ENCODE measurements around the gene DPEP2NB.

DNA sequence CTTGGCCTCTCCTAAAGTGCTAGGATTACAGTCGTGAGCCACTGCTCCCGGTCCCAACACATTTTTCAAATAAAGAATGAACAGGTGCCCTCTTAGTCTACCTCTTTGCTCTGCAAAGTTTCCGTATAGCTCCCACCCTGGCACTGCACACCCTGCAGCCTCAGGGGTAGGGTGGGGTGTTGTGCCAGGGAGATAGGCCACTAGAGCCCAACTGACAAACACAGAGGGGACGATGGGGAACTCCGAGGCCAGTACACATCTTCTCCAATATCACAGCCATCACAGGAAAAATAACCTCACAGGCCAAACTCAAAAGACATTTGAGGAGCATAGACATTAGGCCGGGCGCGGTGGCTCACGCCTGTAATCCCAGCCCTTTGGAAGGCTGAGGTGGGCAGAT lies 44.6 kb downstream of the DPEP2NB start:
- TF ChIP-seq CTCF (IDR thresholded peaks at IDR 0.05; ENCODE audit: low read depth, low read length, missing input control), result no peak
- no peak for TF ChIP-seq YY1 (IDR thresholded peaks at IDR 0.05)
- TF ChIP-seq, protein P1, sequence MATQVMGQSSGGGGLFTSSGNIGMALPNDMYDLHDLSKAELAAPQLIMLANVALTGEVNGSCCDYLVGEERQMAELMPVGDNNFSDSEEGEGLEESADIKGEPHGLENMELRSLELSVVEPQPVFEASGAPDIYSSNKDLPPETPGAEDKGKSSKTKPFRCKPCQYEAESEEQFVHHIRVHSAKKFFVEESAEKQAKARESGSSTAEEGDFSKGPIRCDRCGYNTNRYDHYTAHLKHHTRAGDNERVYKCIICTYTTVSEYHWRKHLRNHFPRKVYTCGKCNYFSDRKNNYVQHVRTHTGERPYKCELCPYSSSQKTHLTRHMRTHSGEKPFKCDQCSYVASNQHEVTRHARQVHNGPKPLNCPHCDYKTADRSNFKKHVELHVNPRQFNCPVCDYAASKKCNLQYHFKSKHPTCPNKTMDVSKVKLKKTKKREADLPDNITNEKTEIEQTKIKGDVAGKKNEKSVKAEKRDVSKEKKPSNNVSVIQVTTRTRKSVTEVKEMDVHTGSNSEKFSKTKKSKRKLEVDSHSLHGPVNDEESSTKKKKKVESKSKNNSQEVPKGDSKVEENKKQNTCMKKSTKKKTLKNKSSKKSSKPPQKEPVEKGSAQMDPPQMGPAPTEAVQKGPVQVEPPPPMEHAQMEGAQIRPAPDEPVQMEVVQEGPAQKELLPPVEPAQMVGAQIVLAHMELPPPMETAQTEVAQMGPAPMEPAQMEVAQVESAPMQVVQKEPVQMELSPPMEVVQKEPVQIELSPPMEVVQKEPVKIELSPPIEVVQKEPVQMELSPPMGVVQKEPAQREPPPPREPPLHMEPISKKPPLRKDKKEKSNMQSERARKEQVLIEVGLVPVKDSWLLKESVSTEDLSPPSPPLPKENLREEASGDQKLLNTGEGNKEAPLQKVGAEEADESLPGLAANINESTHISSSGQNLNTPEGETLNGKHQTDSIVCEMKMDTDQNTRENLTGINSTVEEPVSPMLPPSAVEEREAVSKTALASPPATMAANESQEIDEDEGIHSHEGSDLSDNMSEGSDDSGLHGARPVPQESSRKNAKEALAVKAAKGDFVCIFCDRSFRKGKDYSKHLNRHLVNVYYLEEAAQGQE (IDR thresholded peaks at IDR 0.05), result no peak
- TF ChIP-seq GABPA (IDR thresholded peaks at IDR 0.05 in 1 of 2, conservative IDR thresholded peaks at IDR 0.05 in 1 of 2), result no peak
- TF ChIP-seq, protein P2, sequence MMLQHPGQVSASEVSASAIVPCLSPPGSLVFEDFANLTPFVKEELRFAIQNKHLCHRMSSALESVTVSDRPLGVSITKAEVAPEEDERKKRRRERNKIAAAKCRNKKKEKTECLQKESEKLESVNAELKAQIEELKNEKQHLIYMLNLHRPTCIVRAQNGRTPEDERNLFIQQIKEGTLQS (IDR thresholded peaks at IDR 0.05), result no peak
- no peak for TF ChIP-seq TAF1 (conservative IDR thresholded peaks at IDR 0.05)
- no peak for TF ChIP-seq HNF4A (conservative IDR thresholded peaks at IDR 0.05)
- TF ChIP-seq, protein P3, sequence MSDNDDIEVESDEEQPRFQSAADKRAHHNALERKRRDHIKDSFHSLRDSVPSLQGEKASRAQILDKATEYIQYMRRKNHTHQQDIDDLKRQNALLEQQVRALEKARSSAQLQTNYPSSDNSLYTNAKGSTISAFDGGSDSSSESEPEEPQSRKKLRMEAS (IDR thresholded peaks at IDR 0.05), result no peak
- no peak for TF ChIP-seq SP1 (IDR thresholded peaks at IDR 0.05)
- TF ChIP-seq EGR1 (IDR thresholded peaks at IDR 0.05; ENCODE audit: low read depth in 2 of 2), result no peak
- TF ChIP-seq RXRA (IDR thresholded peaks at IDR 0.05), result no peak

Measured in liver (tissue), 3 donors.